HL-60/S4 (cell line): ENCODE results near the gene UBN1.

Source experiments
- in situ Hi-C: fragments of 300-500 bp; cut with MboI; formaldehyde crosslinking; loops from 2 replicates; pipeline ENCODE4 v1.14.3; 2022; ENCODE audit warnings: low sequenced_read_pairs

Gene UBN1

DNA sequence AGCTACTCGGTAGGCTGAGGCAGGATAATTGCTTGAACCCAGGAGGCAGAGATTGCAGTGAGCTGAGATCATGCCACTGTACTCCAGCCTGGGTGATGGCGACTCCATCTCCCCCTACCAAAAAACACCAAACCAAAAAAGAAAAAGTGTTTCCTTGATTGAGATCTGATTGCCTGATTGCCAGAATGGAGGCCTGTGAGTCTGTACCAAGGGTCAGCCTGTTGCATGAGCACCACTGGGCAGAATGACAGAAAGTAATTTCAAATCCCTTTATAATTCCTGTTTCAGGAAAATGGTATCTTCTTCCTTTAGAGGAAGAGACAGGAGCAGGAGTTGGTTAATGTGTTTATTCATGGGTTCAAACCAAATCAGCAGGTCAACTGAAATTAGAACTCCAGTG lies 8.5 kb downstream of the UBN1 start:
- in situ Hi-C loops = no loop called here

DNA sequence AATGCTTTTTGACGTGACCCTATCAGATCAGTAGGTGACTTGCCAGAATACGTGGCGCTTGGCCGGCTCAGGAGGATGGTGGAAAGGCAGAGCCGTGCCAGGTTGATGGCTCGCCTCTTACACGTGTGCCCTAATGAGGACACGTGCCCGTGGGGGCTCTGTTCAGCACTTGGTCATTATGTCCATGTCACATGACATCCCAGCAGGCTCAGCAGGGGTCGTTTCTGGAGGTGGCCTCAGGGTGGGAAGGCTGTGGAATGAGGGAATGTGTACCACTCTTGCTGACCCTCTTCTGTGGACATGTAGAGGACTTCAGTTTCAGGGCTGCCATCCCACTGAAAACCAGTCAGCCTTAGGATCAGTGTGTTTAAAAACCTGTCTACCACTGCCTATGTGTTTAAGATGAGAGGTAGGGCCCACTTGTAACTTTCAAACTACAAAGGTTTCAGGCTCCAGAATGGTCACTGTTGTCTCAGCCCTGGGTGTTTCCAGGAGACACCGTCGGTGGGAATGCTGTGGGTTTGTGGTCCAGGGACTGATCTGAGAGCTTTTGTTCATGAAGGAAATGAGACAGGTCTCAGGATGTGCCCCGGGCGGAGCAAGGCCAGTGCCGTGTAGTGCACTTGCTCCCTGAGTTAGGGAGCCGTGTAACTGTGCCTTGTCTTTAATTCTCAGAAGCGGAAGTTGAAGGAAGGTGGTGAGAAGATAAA lies 12.1 kb downstream of the UBN1 start:
- in situ Hi-C loops = no loop called here

DNA sequence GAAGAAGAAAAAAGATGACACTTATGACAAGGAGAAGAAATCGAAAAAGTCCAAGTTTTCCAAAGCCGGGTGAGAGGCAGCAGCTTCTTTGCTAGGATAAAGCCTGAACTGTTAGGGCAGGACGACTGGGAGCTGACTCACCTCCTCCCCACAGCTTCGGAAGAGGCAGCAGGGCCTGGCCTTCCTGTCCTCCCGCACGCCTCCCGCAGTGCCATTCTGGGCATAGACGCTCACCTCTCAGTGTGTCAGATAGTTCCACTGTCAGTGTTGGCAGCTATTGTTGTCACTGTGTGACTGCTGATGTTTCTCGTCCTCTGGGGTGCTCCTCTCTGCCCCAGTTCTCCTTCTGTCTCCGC lies 12.6 kb downstream of the UBN1 start:
- in situ Hi-C loops = no loop called here

DNA sequence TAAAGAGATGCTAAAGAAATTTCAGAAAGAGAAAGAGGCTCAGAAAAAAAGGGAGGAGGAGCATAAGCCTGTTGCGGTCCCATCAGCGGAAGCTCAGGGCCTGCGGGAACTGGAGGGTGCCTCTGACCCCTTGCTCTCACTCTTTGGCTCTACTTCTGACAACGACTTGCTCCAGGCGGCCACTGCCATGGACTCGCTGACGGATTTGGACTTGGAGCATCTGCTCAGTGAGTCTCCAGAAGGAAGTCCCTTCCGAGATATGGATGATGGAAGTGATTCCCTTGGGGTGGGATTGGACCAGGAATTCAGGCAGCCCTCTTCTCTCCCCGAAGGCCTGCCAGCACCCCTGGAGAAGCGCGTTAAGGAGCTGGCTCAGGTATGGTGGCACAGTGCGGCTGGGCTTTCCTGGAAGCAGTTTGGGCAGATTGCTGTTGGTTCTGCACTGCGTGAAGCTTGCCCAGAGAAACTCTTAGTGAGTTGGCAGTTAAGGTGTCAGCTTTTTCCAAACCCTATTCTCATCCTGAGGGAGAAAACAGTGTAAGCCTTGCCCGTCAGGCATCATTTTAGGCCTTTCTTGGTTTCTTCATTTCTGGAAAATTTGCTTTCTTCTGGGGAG lies 13.6 kb downstream of the UBN1 start:
- in situ Hi-C loops = no loop called here

DNA sequence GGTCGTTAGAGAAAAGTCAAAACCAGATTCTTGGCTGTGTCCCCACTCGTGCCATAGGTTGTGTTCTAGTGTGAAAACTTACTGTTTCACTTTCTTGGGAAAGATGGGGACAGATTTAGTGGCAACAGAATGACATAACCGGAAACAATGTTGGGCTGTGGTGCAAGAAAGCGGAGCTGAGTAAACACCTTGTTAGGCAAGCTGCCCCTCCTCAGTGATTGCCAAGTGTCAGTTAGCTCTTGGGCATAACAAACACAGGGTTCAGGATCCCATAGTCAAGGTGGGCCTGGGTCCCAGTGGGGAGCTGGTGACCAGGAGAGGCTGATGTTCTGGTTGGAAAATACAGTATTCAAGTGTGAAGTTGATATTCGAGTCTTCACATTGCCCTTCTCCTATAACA lies 15.4 kb downstream of the UBN1 start:
- in situ Hi-C loops = no loop called here

DNA sequence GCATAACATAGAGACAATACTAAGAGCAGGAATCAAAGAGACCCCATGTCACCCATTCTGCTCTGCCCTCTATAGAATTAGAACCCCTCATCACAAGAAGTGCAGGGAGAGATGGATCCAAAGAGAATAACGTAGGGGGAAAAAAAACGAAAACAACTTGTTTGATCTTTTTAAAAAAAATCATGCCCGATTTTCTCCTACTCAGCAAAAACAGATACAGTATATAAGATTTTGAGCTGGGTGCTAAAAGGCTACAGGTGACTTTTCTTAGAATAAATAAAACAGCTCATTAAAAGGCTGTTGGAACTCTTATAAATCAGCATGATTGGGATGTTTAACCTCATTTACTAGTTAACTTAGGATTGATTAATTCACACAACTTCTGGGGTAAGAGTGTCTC lies 17.4 kb downstream of the UBN1 start:
- in situ Hi-C loops = no loop called here

DNA sequence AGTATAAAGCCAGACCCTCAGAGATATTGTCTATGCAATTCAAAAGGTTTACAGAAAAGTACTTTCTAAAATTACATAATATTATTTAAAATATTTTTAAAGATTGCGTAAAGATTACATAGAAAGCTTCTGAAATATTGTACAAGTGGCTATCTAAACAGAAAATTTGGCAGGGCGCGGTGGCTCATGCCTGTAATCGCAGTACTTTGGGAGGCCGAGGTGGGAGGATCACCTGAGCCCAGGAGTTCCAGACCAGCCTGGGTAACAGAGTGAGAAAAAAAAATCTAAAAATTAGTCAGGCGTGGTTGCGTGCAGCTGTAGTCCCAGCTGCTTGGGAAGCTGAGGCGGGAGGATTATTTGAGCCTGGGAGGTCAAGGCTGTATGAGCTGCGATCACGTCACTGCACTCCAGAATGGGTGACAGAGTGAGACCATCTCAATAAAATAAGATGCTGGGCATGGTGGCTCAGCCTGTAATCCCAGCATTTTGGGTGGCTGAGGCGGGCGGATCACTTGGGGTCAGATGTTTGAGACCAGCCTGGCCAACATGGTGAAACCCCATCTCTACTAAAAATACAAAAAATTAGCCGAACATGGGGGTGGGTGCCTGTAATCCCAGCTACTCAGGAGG lies 18.1 kb downstream of the UBN1 start:
- in situ Hi-C loops = no loop called here

DNA sequence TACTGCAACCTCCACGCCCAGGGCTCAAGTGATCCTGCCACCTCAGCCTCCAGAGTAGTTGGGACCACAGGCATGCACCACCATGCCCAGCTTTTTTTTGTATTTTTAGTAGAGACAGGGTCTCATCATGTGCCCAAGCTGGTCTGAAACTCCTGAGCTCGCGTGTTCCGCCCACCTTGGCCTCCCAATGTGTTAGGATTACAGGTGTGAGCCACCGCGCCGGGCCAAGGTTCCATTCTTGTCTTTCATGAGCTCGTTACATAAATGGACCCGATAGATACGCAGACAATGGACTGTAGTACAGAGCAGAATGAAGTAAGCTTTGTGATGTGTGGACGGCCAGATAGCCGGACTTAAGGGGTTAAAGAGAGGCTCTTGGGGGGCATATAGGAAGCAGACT lies 19.3 kb downstream of the UBN1 start:
- in situ Hi-C loops = no loop called here

DNA sequence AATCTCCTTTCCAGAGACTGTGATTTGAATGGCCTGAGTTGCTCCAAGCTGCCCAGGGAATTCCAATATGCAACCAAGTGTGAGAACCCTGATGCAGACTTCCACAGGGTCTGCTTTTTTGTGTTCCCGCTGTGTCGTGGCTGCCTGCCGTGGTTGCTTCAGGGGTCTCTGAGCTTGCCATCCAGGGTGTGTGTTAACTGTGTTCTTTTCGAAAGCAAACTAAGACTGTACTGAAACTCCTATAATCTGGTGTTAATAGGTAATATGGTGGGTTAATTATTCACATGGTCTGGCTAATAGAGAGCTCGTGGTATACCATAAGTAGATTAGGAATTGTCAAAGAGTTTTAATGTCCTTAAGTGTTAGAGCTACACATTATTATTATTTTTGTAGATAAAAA lies 20.7 kb downstream of the UBN1 start:
- in situ Hi-C loops = no loop called here

DNA sequence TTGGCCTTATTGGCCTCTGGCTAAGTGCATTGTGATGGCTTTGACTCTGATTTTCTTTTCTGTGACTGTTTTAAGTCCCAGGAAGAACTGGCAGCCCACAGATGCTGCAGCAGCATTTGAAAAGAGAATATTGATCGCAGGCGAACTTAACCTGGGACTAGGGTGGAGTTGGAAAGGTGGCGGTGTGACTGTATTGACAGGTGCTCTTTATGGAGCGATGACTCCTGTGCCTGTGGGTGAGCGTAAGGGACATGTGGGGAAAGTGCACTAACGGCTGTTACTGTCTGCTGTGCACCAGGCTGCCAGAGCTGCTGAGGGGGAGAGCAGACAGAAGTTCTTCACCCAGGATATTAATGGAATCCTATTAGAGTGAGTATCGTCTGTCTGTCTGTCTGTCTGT lies 21.3 kb downstream of the UBN1 start:
- in situ Hi-C loops = no loop called here

DNA sequence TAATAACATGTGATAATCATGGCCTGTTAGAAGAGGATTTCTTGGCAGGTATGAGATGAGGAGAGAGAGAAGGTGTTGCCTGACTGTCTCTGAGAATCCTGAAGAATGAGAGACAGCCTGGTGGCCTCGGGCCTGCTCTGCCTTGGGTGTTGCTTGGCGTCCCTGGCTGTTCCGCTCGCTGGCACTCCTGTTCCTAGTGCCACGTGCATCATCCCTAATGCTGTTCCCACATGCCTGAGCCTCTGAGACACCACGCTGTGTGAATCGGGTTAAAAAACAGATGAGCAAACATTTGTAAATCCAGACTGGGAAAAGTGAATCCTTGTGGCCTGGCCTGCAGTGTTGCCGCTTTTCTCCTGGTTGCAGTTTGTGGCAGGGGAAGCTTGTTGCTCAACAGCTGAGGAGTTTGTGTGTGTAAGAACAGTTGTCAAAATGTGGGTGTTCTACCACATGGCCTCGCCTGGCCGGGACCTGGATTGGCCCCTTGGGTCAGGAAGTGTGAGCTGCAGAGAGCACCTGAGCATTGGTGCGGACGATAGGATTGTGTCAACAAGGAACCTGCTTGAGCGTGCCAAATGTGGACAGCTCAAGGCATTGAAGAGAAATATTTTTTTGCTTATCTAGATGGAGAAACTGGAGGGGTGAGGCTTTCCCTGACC lies 22.0 kb downstream of the UBN1 start:
- in situ Hi-C loops = no loop called here

DNA sequence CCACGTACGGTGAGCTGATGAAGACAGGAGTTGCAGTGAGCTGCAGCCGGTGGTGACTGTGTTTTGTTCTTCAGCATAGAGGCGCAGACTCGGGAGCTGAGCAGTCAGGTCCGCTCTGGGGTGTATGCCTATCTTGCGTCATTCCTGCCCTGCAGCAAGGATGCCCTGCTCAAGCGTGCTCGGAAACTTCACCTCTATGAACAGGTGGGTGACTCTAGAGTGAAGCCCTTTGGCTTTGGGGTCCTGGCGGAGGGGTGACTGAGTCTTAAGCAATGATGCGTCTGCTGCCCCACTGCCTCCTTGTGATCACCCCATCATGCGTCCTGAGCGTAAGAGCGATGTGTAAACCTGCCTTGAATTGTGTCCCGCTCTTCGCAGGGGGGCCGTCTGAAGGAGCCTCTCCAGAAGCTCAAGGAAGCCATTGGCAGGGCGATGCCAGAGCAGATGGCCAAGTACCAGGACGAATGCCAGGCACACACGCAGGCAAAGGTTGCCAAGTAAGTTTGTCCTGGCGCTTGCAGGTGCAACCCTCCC lies 22.9 kb downstream of the UBN1 start:
- in situ Hi-C loops = no loop called here

DNA sequence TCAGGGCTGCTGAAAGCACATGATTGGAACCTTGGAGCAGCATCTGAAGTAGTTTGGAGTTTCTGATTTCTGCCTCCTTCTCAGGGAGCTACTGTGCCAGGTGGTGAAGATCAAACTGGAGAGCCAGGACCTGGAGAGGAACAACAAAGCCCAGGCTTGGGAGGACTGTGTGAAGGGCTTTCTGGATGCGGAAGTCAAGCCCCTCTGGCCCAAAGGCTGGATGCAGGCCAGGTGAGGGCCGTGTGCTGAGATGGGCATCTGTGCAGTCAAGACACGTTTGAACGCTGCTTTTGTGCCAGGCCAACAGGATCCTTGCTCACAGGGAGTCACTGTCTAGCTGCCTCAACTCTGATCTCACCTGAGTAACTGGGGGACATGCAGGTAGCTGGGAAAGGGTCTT lies 23.8 kb downstream of the UBN1 start:
- in situ Hi-C loops = no loop called here

DNA sequence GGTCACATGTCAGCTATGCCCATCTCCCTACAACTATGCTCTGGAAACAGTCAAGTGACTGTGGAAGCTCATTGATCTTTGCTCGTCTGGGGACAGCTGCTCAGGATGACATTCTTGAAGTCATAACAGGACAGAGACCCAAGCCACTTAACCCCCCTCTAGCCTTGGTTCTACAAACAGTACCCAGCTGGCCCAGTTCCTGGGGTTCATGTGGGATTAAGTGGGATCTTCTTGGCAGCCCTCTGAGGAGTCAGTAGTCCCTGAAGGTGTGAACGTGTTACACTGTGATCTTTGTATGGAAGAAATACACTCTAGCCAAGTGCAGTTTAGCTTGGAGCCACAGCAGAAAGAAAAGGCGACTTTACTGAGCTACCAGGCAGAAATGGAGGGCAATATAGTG lies 25.8 kb downstream of the UBN1 start:
- in situ Hi-C loops = no loop called here

DNA sequence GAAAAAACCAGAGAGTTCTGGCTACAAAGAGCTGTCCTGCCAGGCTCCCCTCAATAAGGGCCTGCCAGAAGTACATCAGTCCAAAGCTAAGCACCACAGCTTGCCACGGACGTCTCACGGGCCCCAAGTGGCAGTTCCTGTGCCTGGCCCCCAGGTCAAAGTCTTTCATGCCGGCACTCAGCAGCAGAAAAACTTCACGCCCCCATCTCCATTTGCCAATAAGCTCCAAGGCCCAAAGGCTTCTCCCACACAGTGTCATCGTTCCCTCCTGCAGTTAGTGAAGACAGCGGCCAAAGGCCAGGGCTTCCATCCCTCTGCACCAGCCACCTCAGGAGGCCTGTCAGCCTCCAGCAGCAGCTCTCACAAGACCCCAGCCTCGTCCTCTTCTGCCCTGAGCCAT lies 27.4 kb downstream of the UBN1 start:
- in situ Hi-C loops = no loop called here

DNA sequence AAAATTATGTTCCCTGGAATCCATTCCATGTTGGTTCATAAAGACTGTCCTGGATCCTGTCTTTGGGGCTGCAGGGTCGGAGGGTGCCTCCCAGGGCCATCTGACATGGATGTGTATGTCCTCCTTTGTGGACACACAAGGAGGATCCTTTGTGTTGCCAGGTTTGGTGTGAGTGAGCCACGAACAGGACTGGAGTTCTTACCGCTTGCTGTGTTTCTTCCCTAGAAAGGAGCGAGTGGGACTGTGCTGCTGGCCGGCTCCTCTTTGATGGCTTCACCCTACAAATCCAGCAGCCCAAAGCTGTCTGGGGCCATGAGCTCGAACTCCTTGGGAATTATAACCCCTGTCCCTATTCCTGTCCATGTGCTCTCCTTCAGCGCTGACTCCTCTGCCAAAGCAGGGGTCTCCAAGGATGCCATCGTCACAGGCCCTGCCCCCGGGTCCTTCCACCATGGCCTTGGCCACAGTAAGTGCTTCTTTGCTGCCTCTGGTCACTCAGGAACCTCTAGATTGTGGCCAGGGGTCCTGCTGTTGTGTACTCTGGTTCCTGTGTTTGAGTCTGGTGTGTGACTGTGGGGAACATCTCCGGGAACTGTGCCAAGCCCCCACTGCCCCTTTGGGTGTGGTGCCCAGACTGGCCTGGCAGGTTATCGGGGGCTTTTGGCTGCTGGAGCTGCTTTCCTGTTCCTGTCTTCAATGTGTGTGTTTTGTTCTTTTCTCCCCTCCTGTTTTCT lies 29.5 kb downstream of the UBN1 start:
- in situ Hi-C loops = no loop called here

DNA sequence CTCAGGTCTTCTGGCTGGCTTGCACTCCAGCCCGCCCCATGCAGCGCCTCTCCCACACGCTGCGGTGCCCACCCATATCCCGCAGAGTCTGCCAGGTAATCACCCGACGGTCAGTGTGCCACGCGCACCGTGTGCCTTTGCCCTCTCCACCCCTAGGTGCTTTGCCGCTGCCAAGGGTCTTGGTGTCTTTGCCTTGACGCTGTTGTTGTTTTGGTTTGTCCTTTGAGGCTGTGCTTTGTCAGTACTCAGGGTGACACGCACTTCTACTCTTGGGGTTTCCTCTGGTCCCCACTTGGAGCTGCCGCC lies 30.1 kb downstream of the UBN1 start:
- in situ Hi-C loops = no loop called here

DNA sequence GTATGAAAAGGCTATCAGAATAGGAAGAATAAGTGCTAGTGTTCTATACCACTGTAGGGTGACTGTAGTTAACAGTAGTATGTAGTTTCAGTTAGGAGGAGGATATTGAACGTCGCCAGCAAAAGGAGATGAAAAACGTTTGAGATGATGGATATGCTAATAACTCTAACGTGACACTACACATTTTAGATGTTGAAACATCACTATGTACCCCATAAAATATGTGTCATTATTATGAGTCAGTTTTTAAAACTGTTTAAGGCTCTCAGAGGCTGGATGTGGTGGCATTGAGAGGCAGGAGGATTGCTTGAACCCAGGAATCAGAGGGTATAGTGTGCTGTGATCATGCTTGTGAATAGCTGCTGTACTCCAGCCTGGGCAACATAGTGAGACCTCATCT lies 31.8 kb downstream of the UBN1 start:
- in situ Hi-C loops = no loop called here

DNA sequence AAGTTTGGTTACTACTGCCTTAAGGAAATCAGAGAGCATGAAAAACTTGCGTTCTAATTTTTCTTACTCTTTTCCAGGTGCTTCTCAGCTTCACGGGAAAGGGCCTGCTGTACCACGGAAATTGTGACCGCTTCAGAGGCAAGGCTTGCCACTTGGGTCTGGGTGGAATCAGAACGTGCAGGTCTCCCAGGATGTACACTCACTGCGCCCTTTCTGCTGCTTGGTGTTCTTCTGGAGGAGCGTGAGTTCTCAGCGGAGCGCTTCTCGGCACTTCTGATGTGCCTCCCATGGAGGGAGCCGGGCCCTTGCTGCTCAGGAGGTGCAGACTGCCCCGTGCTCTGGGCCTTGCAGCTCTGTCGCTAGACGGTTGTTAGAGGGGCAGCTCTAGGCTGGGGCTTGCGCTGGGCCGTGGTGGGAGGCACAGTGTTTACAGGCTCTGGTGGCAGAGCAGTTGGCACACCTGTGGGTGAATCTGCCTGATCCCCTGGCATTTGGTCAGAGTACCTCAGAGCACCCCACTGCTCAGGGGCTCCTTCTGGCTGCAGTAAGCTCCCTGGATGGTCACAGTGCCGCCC lies 32.8 kb downstream of the UBN1 start:
- in situ Hi-C loops = no loop called here

DNA sequence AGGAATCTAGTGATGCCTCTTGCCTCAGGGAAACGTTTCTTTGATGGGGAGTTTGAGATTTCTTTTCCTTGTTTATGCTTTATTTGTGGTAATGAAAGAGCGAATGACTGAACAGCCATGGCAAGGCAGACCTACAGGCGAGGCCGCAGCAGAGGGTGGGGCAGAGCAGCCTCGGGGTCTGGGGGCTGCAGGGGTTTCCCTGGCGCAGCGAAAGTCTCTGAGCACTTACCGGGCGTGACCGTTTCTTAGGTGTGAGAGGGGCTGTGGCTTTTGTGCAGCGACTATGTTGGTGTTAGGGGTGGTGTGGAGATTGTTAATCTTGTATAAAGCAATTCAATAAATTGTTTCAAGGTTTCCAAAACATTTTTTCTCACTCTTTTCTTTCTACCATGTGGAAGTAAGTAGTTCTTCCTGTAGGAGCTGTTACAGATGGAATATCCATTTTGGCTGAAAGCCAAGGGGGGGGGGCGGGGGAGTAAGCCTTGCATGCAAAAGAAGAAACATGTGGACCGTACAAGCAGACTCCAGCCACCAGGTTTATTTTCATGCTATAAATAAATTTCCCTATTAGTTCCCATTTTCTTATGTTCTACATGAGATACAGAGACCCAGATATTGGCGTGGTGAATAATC lies 34.8 kb downstream of the UBN1 start:
- in situ Hi-C loops = no loop called here
